ENCODE data around the gene CDYL2.

Gene CDYL2

DNA sequence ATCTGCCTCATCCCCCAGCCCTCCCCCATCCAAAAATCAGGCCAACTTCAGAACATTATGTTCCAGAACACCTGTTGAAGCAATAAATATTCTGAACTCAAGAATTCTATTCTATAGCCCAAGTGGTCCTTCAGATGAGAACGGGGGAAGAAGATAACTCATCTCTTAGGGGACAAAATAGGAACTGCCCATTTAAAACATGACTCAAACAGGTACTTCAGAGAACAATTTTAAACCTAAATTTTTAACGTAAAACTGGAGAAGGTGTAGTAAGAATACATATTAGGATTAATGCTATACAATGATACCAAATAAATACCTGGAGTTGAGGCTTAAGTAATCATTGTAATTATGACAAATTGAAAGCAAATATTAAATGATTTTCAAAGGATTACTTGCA, 112.1 kb downstream of the CDYL2 start:
- TF ChIP-seq, protein P1, sequence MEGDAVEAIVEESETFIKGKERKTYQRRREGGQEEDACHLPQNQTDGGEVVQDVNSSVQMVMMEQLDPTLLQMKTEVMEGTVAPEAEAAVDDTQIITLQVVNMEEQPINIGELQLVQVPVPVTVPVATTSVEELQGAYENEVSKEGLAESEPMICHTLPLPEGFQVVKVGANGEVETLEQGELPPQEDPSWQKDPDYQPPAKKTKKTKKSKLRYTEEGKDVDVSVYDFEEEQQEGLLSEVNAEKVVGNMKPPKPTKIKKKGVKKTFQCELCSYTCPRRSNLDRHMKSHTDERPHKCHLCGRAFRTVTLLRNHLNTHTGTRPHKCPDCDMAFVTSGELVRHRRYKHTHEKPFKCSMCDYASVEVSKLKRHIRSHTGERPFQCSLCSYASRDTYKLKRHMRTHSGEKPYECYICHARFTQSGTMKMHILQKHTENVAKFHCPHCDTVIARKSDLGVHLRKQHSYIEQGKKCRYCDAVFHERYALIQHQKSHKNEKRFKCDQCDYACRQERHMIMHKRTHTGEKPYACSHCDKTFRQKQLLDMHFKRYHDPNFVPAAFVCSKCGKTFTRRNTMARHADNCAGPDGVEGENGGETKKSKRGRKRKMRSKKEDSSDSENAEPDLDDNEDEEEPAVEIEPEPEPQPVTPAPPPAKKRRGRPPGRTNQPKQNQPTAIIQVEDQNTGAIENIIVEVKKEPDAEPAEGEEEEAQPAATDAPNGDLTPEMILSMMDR (IDR thresholded peaks at IDR 0.05; ENCODE audit: control extremely low read depth, extremely low read depth, low read depth, missing control alignments): no peak
- ChIA-PET CTCF (no interaction called here), POLR2A (no interaction called here)
- no peak for DNase-seq (ENCODE audit: extremely low spot score)

DNA sequence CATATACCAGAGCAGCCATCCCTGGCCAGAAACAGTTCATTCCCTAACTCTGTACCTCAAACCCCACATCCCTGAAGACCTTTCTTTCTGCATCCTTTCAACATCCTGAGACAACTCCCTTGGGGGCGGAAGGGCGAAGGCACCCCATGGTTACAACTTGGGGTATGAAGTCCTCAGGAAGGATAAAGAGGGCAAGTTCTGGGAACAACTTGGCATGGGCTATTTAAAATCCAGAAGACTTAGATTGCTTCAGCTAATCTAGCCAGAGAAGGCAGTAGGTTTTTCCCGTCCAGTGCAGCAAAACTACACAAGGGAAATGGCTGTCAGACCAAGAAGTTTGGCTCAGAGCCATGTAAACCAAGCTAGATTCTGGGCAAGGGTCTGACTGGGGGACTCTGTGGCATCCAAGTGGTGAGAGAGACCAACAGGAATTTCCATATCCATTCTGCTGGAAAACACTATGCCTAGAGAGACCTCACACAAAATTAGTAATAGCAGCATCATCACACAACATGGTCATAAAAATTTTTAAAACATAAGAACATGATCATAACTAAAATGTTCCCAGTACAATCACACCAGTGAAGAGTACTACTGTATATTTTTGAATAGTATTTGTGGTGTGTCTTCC, 113.2 kb downstream of the CDYL2 start:
- no peak for DNase-seq (ENCODE audit: extremely low spot score)
- TF ChIP-seq, protein P1 (IDR thresholded peaks at IDR 0.05; ENCODE audit: control extremely low read depth, extremely low read depth, low read depth, missing control alignments): no peak
- ChIA-PET POLR2A (no interaction called here), CTCF (no interaction called here)

DNA sequence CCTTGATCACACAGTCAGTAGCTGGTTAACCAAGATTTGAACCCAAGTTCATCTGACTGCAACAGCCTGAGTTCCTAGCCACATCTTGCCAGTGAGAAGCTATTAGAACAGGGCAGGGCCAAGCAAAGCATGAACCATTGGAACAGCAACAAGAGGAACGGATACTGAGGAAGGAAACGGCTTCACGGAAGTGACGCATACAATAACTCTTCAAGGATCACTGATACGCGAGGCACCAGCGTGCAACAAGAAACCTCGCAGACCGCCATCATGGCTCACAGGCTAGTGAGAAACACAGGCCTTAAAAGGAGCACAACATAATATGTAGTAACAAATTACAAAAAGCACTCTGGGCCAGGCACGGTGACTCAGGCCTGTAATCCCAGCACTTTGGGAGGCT, 114.9 kb downstream of the CDYL2 start:
- ChIA-PET POLR2A (no interaction called here), CTCF (interaction anchor here (1.6 to 2.4 kb wide), 4 partner anchors 9 to 162 kb away, joined by 4 to 5 read pairs (median 4); no protein-coding TSS in a partner anchor)
- no peak for DNase-seq (ENCODE audit: extremely low spot score)
- TF ChIP-seq, protein P1 (IDR thresholded peaks at IDR 0.05; ENCODE audit: control extremely low read depth, extremely low read depth, low read depth, missing control alignments): no peak

DNA sequence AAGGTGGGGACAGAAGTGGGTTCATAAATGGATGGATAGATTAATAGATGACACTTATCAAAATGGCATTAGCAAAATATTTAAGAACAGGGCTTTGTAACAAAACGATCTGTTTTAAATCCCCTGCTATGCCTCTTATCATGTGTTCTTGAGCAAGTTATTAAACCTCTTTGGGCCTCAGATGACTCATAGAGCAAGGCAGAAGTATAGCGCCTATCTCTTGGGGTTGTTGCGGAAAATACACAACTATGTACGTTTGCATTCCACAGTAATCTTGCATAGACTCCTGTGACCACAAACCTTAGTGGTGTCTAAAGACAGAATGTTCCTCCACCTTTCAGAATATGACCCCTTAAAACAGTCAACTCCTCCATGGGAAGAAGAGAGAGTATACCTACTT, 116.8 kb downstream of the CDYL2 start:
- POLR2A ChIA-PET: no interaction called here
- TF ChIP-seq, protein P1 (IDR thresholded peaks at IDR 0.05; ENCODE audit: control extremely low read depth, extremely low read depth, low read depth, missing control alignments): no peak
- CTCF ChIA-PET: interaction anchor here (2.4 kb wide), 1 partner anchor 160 kb away, joined by 5 read pairs; no protein-coding TSS in a partner anchor
- no peak for DNase-seq (ENCODE audit: extremely low spot score)

DNA sequence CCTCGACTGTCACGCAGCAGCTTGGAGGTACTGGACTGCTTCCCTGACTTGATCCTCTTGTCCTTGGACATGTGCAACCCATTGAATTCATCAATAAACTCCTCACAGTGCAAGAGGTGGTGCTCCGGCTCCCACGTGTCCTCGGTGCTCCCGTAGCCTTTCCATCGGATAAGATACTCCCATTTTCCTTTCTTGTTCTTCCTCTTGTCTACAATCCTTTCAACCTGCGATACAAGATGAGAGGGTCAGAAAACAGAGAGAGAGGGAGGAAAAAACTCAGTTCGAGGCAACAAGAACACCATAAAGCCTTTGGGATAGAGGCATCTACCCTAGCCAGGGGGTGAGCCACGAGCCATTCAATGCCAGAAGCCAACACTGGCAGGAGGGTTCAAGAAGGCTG, 119.5 kb downstream of the CDYL2 start:
- CTCF ChIA-PET: interaction anchor here (1.0 kb wide), 1 partner anchor 16 kb away, joined by 3 read pairs; no protein-coding TSS in a partner anchor
- TF ChIP-seq, protein P1 (IDR thresholded peaks at IDR 0.05; ENCODE audit: control extremely low read depth, extremely low read depth, low read depth, missing control alignments): no peak
- DNase-seq (ENCODE audit: extremely low spot score): no peak
- POLR2A ChIA-PET: no interaction called here

DNA sequence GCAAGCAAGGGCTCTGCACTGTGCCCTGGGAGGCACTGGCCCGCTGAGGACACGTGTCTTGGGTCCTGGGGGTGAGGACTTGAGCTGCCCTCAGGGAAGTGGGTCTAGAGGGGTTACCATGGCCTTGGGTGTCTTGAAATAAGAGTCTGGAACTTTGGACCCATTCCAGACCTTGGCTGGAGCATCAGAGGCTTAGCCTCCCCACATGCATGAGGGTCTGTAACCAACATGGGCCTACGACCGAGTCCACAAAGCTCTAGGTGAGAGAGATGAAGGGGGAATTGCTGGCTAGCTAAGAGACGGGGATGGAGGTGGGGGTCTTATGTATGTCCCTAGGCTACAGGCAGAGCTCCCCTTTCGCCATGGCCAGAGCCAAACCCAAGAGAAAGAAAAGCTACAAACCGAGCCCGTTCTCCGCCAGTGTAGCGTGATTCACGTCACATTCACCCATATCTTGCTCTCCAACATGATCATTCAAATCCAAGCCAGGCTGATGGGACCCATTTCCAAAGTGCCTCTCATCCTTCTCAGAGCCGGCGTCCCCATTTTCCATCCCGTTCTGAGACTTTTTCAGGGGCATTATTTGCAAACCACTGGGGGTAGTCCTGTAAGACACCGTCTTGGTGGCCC, 120.1 kb downstream of the CDYL2 start:
- ChIA-PET CTCF (interaction anchor here (1.0 kb wide), 1 partner anchor 16 kb away, joined by 3 read pairs; no protein-coding TSS in a partner anchor), POLR2A (no interaction called here)
- TF ChIP-seq, protein P1 (IDR thresholded peaks at IDR 0.05; ENCODE audit: control extremely low read depth, extremely low read depth, low read depth, missing control alignments): no peak
- DNase-seq (ENCODE audit: extremely low spot score): no peak
